HL-60/S4 (cell line): ENCODE measurements around the gene SSB.
"Not testable (repeated sequence)": the region's sequence is repeated elsewhere in the genome, so short reads cannot be mapped to it uniquely, and the experiment has no call there.

ENCODE experiments used
- in situ Hi-C: fragments of 300-500 bp; cut with MboI; formaldehyde crosslinking; loops from 2 replicates; pipeline ENCODE4 v1.14.3; 2022; ENCODE audit warnings: low sequenced_read_pairs

The SSB gene

DNA sequence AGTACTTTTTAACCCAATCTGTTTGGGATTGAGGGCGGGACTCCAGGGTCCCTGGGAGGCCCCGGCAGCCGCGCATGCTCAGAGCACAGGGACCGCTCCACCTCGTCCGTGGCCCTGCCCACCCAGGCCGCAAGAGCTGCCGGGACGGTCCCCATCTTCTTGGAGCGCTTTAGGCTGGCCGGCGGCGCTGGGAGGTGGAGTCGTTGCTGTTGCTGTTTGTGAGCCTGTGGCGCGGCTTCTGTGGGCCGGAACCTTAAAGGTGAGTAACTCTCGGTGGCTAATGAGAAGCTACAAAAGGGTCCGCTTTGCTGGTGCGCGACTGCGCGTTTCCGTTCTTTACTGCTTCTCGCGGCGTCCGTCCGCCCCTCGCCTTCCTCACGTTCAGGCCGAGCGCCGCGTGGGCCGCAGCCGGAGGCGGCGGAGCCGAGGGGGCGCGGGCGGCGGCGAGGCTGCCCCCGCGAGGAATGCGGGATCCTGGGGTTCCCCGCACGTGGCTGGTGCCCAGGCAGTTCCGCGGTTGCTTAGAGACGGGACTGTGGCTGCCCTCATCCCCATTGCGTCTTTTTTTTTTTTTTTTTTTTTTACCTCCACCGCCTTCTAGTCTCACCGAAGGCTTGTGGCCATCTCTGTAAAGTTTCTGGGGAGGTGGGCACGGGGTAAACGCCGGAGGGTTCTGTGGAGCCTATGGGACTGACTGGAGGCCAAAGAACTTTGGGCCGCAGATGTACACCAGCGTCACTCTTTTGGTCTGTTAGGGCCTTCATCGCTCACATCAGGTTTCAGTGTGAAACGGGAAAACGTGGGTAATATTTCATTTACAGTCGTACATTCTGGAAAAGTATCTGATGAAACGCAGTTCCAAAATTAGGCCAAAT is at the start of gene SSB:
SSB (plus strand) TSS at position 154 of the 875 bp plus-strand sequence. CDS start 2,090 bp downstream, outside the sequence.
- in situ Hi-C loops = no loop called here

DNA sequence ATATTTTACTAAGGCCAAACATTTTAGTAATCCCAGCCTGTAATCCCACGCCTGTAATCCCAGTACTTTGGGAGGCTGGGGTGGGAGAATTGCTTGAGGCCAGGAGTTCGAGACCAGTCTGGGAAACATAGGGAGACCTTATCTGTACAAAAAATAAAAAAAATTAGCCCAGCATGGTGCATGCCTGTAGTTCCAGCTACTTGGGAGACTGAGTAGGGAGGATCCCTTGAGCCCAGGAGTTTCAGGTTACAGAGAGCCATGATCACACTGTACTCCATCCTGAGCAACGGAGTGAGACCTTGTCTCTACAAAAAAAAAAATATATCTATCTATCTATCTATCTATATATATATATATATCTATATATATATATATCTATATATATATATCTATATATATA is 45.9 kb upstream of the SSB start:
- in situ Hi-C loops = no loop called here

DNA sequence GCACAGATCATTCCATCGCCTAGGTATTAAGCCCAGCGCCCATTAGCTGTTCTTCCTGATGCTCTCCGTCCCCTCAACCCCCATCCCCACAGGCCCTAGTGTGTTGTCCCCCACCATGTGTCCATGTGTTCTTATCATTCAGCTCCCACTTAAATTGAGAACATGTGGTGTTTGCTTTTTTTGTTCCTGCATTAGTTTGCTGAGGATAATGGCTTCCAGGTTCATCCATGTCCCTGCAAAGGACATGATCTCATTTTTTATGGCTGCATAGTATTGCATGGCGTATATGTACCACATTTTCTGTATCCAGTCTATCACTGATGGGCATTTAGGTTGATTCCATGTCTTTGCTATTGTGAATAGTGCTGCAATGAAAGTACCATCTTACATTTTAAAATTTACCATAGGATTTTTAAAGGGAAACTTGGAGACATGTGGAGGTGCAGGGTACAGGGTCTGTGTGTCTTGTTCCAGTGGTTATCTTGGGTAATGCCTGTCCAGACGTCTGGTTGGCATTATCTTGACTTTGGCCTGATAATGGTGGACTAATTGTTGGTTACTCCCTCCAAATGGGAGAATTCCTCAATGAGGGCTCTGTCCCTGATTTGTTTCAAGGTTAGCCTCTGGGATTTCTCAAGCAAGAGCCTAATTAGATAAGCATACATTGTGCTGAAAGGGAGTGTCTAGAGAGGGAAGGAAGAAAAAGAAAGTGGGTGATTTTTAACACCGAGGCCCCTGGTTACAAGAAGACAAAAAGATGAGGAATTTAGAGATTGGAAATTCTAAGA is 43.4 kb upstream of the SSB start:
- in situ Hi-C loops = no loop called here

DNA sequence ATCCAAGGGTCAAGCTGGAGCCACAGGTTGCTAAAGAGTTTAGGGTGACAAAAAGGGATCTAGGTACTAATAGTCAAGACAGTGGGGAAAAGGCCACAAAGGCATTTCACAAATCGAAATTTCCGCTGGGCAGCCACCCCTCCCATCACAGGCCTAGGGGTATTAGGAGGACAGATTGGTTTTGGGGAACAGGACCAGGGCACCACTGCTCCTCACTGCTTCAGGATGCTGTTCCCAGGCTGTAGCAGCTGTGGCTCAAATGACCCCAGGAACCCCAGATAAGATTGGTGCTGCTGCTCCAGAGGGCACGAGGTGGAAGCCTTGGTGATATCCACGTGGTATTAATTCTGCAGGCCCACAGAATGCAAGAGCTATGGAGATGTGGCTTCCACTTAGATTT is 42.3 kb upstream of the SSB start:
- in situ Hi-C loops = no loop called here

DNA sequence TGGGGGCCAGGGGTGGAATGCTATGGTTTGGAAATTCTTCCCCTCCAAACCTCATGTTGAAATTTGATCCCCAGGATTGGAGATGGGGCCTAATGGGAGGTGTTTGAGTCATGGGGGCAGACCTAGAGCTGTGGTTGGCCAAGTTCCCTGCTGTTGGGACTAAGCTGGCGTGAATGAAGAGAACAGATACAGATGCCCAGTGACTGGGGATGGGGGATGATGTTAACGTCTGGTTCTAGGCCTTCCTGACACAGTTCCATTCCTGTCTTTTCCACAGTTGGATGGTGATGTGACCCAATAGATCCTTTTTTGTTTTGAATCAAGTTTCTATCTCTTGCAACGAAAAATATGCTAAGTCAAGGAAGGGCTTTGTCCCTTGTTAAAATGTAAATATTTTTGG is 41.3 kb upstream of the SSB start:
- in situ Hi-C loops = no loop called here

DNA sequence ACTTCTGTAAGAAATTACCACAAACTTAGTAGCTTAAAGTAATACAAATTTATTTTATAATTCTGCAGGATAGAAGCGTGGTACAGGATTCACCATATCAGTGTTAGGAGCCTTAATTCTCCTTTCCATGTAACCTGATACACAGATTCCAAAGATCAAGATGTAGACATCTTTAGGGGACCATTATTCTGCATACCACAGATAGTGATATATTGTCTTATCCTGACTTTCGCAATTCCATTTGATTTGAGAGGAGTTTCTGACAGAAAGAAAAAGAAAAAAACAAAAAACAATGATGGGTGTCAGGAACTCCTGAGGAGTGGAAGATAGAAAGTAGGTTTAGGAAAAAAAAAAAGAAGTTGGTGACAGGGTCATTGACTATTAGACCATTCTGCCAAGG is 40.9 kb upstream of the SSB start:
- in situ Hi-C loops = no loop called here

DNA sequence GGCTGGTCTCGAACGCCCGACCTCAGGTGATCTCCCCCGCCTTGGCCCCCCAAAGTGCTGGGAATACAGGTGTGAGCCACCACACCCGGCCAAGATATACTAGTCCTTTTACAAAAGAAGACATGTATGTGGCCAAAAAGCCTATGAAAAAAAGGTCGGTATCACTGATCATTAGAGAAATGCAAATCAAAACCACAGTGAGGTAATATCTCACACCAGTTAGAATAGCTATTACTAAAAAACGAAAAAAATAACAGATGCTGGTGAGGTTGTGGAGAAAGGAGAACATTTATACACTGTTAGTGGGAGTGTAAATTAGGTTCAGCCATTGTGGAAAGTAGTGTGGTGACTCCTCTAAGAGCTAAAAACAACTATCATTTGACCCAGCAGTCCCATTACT is 38.7 kb upstream of the SSB start:
- in situ Hi-C loops = no loop called here

DNA sequence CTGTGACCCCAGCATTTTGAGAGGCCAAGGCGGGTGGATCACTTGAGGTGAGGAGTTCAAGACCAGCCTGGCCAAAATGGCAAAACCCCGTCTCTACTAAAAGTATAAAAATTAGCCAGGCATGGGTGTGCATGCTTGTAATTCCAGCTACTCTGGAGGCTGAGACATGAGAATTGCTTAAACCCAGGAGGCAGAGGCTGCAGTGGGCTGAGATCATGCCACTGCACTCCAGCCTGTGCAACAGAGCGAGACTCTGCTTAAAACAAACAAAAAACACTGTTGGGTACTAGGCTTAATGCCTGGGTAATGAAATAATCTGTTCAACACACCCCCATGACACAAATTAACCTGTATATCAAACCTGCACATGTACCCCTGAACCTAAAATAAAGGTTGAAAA is 37.9 kb upstream of the SSB start:
- in situ Hi-C loops = not testable (repeated sequence)

DNA sequence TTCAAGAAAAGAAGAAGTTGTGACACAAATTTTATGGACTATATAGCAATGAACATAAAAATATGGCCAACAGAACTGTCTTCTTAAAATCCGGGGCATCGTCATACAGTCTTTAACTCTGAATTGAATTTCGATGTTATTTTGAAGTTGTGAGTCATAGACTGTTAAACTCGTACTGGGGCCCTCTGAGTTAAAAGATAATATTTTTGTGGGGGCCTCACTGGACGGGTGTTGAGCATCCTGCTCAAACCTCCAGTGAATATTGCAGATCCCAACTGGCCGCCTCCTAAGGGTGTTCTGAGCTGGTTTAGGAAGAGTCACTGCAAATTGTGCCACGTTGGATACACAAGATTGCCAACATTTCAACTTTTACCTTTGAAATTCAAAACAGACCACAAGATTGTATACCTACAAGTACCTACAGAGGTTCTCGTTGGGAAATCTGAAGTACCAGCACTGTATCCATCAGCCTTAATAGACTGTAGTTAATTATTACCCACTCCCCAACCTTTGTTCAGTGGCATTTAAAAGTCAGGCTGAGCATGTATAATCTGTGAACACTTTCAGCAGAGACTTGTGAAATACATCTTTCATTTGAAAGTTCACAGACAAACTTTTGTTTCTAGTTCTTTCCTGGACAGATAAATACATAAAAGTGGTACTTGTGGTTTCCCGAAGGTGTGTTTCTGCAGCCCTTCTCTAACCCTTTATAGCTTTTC is 37.3 kb upstream of the SSB start:
- in situ Hi-C loops = no loop called here

DNA sequence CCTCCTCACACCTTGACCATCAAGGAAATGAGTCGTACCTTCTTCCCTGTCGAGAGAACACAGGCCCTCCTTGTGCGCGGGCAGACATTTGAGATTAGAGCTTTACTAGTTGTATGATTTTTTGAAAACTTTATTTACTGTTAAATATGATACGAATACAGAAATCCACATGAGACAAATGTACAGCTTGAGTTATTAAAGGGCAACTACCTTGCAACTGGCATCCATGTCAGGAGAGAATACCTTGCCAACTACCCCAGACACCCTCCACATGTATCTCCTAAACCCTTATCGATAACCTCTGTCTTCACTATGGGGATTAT is 36.7 kb upstream of the SSB start:
- in situ Hi-C loops = no loop called here

DNA sequence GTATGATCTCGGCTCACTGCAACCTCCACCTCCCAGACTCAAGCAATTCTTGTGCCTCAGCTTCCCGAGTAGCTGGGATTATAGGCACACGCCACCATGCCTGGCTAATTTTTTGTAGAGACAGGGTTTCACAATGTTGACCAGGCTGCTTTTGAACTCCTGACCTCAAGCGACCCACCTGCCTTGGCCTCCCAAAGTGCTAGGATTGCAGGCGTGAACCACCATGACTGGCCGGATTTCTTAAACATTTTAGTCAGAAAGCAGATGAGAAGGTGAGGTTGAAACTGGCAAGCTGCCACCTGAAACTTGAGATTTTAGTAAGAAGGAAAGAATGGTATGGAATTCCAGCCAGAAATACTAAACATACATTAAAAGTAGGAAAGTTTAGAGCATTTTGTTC is 33.1 kb upstream of the SSB start:
- in situ Hi-C loops = no loop called here

DNA sequence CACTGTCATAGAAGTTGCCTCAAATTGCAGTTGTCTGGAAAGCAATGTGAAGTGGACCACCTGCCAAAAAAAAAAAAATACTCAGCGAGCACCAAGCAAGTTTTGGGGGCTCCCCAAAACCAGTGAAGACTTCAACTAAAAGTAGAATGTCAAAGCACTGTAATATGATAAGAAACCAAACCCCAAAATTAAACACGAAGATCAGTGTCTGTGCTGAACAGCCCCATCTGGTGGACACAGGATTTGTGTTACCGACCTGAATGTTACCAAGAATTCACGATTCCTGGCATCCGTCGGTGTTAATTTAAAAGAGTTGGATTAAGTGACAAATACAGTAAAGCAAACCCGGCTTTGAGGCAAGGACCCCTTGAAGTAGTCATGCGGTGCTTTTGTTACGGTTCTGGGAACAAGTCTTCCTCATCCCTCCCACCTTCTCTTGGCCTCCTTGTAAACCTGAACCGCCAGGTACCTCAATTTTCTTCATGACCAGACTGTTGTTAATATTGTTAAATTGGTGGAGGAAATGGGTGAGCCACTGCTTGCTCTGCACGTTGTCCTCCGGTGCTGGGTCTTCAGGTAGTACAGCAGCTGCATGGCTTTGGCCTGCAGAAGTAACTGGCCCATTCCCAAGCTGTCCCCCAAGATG is 31.3 kb upstream of the SSB start:
- in situ Hi-C loops = no loop called here

DNA sequence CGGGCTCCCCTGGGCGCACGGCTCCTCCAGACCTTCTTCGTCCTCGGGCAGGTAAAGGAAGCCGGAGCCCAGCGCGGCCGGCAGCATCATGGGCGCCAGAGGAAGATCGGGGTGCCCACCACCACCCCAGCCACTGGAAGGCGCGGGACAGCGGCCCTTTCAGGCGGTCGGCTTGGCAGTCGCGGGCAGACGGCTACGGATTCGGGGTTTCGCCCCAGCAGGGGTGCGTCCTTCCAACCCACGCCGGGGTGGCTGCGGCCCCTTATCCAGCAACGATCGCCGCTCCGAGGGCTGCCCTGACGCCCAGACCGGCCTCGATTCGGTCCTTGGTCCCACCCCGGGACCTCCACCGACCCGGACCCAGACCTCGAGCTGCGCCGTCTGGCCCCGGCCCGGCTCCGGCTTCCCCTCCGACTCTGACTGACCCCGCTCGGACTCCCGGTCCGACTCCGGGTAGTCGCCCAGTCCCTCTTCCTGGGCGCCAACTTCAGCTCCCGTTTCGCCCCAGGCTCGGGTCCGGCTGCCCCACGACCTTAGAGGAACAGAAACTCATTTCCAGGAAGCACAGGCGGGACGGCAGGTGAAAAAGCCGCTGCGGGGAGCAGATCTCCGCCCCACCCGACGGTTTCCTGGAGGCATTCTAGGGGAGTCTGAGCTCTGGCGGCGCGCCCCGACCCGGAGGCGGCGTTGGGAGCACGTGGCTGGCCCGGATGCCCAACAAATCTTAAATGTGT is 30.2 kb upstream of the SSB start:
- in situ Hi-C loops = no loop called here

DNA sequence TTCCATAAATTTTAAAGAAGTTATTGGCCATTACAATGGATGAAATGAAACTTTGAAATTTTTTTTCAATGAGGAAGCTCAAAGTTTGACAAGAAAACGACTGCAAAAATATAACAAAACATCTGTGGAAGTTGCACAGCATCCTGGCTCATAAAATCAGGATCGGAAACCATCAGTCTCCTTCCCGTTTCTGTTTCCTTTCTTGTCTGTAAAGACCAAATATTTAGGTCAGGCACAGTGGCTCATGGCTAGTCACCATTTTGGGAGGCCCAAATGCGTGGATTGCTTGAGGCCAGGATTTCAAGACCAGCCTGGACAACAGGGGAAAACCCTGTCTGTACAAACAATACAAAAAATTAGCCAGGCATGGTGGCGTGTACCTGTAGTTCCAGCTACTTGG is 27.6 kb upstream of the SSB start:
- in situ Hi-C loops = no loop called here

DNA sequence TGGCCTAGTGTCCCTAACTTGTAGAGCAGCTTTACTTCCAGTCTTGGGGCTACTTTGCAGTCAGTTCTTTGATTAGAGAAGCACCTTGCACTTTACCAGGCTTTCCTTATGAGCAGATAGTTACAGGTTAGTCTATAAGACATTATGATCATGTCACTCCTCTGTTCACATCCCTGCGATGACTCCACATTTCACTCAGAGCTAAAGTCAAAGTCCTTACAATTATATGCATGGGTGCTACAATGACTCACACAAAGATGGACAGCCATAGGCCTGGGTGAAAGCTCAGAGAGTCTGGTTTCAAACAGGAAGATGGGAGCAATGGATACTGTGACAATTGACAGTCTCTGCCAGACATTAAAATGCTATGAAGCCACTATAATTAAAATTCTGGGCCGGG is 27.1 kb upstream of the SSB start:
- in situ Hi-C loops = no loop called here

DNA sequence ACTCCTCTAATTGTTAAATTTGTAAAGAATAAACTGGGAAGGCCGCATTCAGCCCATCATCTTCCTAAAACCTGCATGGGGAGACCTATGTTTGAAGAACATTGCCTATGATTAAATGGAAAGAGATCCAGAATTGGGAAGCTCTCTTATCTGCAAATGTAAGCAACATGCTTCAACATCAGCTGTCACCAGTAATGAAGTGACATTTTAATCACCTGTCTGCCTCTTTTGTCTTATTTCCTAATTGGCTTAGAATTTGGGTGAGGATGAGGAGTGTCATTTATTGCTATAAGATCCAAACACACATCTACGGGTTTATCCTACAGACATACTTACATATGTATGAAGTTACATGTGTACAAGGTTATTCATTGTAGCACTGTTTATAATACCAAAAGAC is 26.0 kb upstream of the SSB start:
- in situ Hi-C loops = no loop called here

DNA sequence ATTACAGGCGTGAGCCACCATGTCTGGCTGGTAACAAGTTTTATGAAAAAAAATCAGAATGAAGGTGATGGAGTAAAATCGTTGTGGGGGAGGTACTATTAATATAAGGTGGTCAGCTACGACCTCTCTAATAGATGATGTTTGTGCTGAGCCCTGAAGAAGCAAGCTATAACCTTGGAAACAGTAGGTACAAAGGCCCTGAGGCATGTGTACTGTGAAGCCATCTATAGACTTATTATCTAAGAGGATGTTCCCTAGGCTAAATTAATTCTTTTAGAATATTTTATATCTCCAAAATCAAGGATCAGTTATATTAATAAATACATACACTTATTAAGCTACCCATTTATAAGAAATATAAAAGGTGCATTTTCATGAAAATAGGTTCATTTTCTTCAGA is 23.3 kb upstream of the SSB start:
- in situ Hi-C loops = no loop called here

DNA sequence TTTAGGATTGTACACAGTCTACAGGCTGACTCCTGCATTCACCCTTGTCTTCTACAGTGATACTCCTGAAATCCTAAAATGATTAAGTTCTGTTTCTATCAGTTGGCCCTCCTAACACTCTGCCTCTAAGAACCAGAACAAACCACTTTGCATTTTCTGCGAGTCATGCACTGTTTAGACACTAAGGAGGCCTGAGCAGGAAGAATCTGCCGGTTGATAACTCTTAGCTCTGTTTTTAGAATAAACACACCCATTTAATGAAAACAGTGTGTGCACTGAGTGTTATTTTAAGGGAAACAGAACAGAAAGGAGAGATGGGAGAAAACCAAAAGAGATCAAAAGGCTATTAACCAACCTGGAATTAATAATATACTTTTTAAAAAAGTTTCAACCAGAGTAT is 22.9 kb upstream of the SSB start:
- in situ Hi-C loops = no loop called here

DNA sequence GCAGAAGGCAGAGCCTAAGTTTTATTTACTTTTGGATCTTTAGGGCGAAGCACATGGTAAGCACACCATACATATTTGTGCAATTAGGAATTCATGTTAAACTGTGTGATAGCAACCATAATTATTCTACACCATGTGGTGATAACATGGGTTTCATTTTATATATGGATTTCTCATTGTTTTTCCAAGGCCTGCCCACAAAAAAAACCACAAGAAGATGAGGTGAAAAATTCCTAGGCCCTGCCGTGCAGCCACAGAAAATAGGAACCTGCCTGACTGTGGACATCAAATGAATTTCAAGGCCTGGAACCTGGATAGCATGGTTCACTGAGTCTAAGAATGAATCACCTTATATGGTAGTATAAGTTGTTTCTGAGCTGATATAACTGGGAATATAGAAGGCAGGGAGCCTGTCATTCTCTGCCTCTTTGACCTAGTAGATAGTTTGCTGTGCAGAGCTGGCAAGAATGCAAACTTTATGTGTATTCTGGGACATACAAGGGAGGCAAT is 22.4 kb upstream of the SSB start:
- in situ Hi-C loops = no loop called here

DNA sequence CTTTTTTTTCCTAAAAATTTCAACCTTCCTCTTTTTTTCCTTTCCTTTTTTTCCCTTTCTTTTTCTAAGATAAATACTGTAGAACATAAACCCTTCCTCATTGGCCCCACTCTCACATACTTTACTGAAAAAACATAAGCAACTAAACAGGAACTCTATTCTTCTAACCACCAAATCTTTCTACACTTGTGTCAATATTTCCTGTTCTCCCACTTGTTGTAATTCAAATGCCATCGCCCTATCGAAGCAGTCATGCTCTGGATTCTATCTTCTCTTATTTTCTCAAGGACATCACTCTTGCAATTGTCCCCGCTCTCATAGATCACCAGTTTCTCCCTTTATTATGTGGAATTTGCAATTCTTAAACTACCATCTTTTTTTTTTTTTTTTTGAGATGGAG is 20.2 kb upstream of the SSB start:
- in situ Hi-C loops = no loop called here
